Endometrium (tissue), 2 donors: ENCODE measurements around the gene ASIC3.
A peak's percentile ranks its signal among the peaks of the same experiment; 100 is the strongest.
"Not testable (repeated sequence)": the region's sequence is repeated elsewhere in the genome, so short reads cannot be mapped to it uniquely, and the experiment has no call there.

Experiments
- FAIRE-seq: peaks from 2 replicates; lab custom pipeline; 2012; peaks lifted over from hg19 to GRCh38; lab: Jason Lieb, UNC
- donor health status: control.
- donor health status: control.

The ASIC3 gene

DNA sequence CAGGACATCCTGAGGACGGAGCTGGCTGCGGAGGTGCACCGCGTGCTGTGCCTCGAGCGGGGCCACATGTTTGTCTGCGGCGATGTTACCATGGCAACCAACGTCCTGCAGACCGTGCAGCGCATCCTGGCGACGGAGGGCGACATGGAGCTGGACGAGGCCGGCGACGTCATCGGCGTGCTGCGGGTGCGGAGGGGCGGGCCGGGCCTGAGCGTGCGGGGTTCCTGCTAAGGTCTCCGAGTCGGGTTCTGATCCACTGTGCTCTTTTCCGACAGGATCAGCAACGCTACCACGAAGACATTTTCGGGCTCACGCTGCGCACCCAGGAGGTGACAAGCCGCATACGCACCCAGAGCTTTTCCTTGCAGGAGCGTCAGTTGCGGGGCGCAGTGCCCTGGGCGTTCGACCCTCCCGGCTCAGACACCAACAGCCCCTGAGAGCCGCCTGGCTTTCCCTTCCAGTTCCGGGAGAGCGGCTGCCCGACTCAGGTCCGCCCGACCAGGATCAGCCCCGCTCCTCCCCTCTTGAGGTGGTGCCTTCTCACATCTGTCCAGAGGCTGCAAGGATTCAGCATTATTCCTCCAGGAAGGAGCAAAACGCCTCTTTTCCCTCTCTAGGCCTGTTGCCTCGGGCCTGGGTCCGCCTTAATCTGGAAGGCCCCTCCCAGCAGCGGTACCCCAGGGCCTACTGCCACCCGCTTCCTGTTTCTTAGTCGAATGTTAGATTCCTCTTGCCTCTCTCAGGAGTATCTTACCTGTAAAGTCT, 34.4 kb upstream of the ASIC3 start:
- FAIRE-seq, result no peak

DNA sequence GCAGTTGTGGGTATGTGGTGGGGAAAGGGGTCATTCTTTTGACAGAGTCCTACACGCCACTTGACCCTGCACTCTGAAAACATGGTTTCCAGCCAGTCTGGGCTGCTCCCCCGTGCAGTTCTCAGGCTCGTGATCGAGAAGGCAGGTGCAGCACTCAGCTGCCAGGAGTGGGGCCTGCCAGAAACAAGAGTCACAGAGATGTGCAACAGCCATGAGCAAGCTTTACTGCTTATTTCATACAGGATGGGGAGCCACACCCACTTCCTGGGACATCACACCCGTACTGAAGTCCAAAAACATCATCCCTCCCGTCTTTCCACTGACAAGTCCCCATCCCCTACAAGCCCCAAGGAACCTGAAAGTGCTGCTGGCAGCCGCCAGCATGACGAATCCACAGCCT, 33.4 kb upstream of the ASIC3 start:
- no peak for FAIRE-seq

DNA sequence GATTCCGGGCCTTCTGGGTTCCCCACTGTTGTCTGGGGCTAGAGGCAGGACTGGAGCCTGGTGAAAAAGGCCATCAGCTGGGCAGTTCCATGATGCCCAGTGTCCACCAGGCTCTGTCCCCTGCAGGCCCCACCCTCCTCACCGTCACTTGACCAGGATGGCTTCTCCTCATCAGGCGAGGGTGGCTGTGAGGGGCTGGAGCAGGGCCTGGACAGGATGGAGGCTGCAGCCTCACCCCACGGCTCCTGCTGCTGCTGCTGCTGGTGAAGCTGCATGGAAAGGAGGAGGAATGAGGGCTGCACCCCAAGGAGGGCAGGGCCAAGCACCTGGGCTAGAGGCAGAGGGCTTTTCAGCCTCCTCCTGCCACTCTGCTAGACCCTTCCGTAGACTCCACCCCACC, 32.4 kb upstream of the ASIC3 start:
- no peak for FAIRE-seq

DNA sequence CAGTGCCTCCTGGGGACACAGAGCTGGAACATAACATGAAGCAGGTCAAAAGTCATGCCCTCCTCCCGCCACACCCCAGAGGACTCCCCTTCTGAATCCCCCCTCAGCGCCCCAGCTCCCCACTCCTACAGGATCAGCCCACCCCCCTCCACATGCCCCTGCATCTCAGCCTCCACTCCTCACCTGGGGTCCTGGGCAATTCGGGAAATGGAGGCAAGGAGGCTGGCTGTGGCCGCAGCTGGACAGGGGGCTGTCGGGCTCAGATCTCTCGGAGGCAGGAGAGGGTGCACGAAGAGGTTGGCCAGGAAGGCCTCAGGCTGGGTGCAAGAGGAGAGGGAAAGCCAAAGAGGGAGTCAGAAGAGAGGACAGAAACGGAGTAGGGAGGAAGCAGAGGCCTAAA, 31.8 kb upstream of the ASIC3 start:
- FAIRE-seq, result no peak

DNA sequence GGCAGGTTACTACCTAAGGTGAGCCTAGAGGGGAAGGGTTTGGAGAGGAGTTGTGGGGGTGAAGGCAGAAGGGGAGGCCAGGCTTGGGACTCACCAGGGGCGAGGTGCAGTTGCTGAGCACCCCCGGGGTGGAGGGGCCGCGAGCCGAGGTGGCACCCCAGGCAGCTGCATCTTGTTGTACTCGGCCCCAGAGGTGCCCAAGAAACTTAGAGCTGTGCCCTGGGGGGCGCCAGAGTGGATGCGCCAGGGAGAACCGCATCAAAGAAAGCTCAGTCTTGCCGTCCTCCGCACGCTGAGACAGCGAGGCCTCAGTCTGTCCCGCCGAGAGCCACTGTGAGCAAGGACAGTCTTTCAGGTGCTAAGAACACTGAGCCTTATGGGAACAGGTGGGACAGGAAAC, 31.4 kb upstream of the ASIC3 start:
- FAIRE-seq, result no peak

DNA sequence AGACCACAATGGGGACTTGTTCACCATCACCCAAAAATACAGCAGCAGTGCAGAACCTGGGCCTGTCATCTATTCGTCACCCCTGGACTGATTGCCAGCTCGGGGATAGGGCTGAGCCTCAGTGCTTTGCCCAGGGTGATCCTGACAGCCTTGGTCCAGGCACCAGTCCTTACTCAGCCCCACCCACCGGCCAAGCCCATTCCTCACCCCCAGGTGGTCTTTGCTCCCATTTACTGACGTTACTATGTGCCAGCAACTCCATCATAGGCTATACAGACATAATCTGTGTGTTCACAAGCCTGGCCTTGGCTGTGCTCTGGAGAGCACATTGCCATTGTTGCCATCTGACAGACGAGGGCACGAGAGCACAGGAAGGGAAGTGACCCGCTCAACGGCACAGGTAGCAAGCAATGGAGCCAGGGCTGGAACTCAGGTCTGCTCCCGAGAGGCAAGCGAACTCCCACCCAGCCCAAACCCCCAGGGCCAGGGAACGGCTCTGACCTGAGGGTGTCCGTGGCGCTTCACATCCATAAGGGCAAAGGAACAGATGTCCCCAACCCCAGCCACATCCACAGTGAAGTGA, 30.9 kb upstream of the ASIC3 start:
- FAIRE-seq, result no peak

DNA sequence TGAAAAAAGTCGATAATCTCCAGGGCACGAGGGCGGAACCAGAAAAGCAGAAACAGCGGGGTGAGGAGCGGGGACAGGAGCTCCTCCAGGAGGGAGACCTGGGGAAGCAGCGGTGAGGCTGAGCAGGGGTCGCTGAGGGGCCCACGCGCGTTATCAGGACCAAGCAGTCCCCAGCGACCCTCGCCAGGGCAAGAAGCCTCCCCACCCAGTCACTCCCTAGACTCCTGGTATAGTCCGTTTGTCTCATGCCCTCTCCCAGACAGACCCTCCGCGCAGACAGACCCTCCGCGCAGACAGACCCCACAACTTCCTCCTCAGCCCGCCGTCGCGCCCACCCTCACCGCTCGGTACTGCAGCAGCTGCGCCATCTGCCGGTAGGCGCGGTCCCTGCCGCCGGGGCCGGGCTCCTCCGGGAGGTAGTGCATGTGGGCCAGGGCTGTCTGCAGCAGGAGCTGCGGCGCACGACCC, 30.3 kb upstream of the ASIC3 start:
- no peak for FAIRE-seq

DNA sequence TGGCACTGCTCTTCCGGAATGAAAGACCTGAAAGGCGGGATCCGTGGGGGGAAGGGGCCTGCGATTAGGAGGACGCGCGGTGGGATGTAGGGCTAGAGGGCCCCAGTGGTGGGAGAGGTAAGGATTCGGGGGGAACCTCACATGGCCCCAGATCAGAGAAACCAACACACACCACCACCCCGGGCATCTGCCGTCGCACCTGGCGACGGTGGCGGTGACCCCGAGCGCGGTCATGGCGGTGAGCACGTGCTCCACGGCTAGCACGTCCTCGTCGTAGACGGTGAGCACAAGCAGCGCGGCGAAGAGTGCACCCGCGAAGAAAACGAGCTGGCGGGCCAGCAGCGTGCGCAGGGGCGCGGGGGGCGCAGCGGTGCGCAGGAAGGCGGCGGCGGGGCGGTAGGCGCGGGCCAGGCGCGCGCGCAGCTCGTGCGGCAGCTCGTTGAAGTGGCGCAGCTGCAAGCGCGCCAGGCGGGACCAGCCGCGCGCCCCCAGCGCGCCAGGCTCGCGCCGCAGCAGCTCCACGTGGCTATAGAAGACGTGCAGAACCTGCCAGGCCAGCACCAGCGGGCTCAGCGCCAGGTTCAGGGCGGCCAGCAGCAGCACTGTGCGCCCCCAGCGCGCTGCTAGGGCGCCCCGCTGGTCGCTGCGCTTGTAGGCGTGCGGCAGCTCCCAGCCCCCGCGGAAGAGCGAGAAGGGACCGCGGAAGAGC, 29.8 kb upstream of the ASIC3 start:
- no peak for FAIRE-seq

DNA sequence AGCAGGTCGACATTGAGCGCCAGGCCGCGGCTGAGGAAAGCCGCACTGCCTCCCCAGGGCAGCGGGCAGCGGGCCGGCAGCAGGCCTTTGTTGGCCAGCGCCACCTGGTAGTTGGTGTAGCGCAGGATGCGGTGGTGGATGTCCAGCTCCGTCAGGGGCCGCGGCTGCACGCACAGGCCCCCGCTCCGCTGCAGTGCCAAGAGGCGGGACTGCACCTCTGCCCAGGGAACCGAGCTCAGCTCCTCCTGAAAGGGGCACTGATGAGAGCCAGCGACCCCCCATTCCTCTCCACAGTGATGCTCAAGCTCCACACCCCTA, 29.2 kb upstream of the ASIC3 start:
- FAIRE-seq, result no peak

DNA sequence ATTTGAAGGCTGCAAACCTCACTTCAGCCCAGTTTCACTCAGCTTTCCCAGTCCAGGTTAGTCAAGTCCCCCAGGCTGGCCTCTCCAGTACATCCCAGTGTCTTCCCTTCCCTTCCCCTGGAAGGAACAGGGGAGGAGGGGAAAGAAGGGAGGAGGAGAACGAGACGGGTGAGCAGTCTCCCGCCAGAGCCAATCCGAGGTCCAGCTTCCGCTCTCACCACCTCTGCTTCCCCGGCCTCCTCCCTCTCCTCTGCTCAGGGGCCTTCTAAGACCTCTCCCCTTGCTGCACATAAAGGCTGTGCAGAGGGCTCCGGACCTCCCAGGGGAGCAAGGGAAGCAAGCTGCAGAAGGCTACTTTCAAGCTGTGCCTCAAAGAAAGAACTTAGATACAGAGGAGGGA, 28.1 kb upstream of the ASIC3 start:
- FAIRE-seq, result no peak

DNA sequence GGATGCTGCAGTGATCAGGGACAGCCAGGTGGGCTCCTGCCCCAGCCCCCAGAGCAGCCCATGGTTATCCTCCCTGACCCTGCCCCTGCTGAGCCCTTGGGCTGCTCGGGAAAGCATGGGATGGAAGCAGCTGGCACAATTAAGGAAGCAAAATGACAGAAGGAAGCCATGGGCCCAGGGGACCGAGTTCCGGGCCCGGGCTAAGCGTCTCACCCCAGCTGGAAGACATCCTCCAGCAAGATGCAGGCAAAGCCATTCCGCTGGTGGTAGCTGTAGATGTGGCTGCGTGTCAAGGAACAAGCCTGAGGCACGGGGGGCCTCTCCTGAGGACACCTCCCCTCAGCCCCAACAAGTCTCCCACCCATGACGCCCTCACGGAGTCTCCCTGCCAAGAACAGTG, 25.1 kb upstream of the ASIC3 start:
- no peak for FAIRE-seq

DNA sequence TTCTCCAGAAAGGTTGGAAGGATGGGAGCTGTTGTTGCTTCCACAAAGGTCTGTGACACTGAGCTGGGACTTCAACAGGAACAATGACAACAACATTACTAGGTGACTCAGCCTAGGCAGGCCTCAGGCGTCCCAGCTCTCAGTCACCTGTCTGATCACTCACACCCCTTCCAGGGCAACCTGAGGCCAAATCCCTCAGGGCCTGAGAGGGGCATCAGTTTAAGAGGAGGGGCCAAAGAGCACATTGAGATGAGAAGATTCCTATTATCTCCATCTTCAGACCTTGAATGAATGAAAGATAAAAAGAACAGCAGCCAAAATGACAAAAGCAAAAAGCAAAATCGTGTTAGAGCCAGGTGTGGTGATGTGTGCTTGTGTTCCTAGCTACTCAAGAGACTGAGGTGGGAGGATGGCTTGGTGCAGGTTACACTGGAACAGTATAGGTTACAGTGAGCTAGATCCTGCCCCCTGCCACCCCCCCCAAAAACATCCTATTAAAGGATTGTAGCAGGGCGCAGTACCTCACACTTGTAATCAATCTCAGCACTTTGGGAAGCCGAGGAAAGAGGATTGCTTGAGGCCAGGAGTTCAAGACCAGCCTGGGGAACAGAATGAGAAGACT, 23.8 kb upstream of the ASIC3 start, which contains the start of gene ATG9B:
ATG9B (minus strand) TSS at position 60 of the 622 bp plus-strand sequence. CDS start 71 bp downstream, outside the sequence.
- FAIRE-seq, result no peak

DNA sequence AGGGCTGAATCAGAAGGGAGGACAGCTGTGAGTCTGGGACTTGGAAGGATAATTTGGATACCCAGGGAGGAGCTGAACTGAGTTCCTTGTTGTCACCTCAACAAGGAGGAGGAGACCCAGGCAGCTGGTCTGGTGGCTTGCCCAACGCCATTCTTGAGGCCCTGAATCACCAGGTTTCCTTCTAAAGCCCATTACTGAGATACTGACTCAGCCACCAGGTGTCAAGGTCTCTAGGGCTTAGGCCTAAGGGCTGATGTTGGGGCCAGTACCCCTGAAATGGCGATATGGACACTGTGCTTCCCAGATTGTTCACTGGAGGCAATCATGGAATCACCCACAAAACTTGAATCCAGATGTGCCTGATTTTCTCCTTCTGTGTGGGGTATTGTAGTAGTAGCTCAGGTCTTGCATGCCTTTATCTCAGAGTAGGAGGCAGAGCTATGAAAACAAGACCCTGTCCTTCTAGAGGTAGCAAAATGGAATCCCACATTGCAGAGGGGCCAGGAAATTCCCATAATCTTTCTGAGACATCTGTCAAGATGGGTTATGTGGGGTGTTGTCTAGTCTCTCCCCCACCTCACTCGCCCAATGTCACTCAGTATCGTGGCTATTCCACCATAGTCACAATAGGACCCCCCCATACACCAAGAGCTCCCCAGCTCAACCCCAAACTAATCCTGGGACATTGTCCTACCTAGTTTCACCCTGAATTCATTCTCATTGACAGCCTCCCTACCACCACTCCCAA, 22.2 kb upstream of the ASIC3 start:
- FAIRE-seq, result no peak

DNA sequence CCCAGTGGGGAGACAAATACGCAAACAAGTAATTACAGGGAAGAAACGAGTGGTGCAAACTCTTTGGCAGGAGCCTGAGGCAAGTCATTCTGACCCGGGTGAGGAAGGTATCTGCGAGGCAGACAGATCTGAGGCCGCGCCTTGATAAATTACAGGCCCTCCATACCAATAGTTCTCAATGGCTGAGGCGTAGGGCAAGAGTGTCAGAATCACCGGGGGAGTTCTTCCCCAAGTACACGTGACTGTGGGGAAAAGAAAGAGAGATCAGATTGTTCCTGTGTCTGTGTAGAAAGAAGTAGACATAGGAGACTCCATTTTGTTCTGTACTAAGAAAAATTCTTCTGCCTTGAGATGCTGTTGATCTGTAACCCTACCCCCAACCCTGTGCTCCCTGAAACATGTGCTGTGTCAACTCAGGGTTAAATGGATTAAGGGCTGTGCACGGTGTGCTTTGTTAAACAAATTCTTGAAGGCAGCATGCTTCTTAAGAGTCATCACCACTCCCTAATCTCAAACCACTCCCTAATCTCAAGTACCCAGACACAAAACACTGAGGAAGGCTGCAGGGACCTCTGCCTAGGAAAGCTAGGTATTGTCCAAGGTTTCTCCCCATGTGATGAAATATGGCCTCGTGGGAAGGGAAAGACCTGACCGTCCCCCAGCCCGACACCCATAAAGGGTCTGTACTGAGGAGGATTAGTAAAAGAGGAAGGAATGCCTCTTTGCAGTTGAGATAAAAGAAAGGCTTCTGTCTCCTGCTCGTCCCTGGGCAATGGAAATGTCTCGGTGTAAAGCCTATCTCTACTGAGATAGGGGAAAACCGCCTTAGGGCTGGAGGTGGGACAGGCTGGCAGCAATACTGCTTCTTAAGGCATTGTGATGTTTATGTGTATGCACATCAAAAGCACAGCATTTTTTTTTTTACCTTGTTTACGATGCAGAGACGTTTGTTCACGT, 21.3 kb upstream of the ASIC3 start:
- FAIRE-seq, result not testable (repeated sequence)

DNA sequence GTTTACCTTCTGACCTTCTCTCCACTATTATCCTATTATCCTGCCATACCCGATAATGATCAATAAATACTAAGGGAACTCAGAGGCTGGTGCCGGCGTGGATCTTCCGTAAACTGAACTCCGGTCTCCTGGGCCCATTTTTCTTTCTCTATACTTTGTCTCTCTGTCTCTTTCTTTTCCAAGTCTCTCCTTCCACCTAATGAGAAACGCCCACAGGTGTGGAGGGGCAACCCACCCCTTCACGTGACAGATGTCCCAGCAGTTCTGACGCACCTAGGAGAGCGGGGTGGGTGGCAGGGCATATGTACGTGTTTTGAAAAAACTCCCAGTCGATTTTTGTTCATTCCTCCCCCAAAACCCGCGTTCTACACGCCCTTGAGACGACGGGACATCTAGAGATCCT, 20.6 kb upstream of the ASIC3 start:
- FAIRE-seq, result not testable (repeated sequence)

DNA sequence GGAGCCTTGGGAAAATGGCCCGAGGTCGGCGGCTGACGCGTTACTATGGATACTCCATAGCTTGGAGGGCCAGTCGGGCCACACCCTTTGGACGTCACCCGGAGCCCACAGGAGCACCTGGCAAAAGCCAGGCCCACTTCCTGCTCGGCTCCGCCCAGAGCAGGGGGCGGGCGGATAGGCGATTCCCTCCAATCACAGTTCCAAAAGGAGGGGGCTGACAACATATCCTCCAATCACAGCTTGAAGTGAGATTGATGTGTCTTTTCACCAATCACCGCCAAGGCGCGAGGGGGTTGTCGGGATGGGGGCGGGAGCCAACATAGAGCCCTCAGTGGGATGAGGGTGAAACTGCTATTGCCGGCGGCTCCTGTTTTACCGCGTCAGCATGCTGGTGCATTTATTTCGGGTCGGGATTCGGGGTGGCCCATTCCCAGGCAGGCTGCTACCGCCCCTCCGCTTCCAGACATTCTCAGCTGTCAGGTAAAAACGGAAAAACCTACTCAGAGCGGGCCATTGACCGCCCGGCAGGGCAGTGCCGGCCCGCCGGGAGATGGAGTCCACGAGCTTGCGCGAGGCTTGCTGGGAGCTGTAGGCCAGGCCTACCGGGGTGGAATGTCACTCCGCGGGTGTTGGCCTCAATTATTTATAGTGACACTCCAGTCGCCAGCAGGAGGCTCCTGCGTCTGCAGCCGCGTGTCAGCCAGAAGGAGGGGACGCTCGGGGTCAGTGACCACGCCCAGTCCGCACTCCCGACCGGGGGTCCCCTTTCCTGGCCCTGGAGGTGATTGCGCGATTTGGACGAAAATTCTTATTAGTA, 20.0 kb upstream of the ASIC3 start, which contains the start of gene ABCB8:
ABCB8 (plus strand) TSS at position 320 of the 817 bp plus-strand sequence; CDS start at position 386, 66 bp downstream.
- peak; percentile 95 for FAIRE-seq

DNA sequence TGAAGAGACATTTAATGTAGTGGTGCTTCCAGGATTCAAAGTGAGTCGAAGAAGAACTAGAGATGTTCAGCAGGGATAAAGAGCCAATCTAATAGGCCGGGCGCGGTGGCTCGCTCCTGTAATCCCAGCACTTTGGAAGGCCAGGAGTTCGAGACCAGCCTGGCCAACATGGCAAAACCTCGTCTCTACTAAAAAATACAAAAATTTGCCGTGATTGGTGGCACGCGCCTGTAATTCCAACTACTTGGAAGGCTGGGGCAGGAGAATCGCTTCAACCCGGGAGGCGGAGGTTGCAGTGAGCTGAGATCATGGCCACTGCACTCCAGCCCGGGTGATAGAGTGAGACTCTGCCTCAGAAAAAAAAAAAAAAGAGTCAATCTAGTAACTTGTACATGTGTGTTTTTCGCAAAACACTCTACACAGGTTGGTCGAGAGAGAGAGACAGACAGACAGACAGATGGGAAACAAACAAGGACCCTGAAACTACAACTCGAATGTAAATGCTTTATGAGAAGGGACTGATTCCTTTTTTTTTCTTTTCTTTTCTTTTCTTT, 19.3 kb upstream of the ASIC3 start:
- FAIRE-seq, result no peak

DNA sequence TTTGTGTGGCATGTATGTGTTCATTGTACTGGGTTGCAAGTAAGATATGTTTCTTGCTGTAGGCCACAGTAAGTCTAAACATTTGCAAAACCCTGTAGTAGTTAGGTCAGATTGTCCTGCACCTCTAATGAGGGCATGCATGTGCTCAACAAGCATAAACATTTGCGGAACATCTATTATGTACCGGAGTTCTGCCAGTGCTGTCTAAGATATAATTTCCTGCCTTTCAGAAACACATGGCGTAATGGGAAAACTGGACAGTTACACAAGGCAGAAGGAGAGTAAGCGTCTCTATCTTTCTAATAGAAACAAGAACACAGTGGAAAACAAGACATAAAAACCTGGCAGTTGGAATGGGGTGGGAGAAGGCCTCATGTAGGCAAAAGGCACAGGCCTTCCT, 17.3 kb upstream of the ASIC3 start:
- FAIRE-seq, result peak; percentile 50
